Fibroblast of lung (primary cell): Measurements from ENCODE around the gene PDS5B.

Experiments used
- CTCF ChIP-seq, 2 donors: IDR thresholded peaks in 1 of 2; conservative IDR thresholded peaks in 1 of 2; 1 replicate in 1 of 2; 2 replicates in 1 of 2; pipeline ENCODE4 v1.5.1; 2011 to 2012; ENCODE audit warnings: low read length in 2 of 2, control low read depth in 1 of 2, inconsistent platforms in 1 of 2, low read depth in 1 of 2, mild to moderate bottlenecking in 1 of 2
- EZH2 ChIP-seq: IDR thresholded peaks from 2 replicates; pipeline ENCODE4 v1.5.1; 2012; ENCODE audit warnings: low read length, control low read depth, mild to moderate bottlenecking; ENCODE audit errors: missing control alignments

GRCh38 chr13:32822771-32823170 is 236.5 kb downstream of the PDS5B start:
- TF ChIP-seq CTCF (conservative IDR thresholded peaks at IDR 0.05 in 1 of 2, IDR thresholded peaks at IDR 0.05 in 1 of 2; ENCODE audit: low read depth in 1 of 2, low read length in 2 of 2): no peak
- no peak for TF ChIP-seq EZH2
